ENCODE results near the gene DCAF15. TPM values are rescaled to one million over a fixed set of nuclear protein-coding genes. Genes with fewer than 3 reads are reported as not detected.

Gene DCAF15
- total and polyA plus RNA-seq, 2 donors (not counting 3 experiments of a cell fraction or from before 2014, with no cell fraction given): 41.9 to 42.4 TPM

GRCh38 chr19:13980340-13980739 is 28.0 kb downstream of the DCAF15 start:
- Histone ChIP-seq H2AFZ (ENCODE audit: low read depth, low read length) (no peak overlapping the region), H4K20me1 (replicated peaks; ENCODE audit: control insufficient read depth, extremely low read depth, insufficient read depth, low read length) (no peaks in the 10 kb centered on the region), H3K79me2 (ENCODE audit: control insufficient read depth, insufficient read depth, low read length) (no peaks in the 10 kb centered on the region), H3K4me2 (ENCODE audit: insufficient read depth, low read length) (no peak overlapping the region), H3K9me1 (replicated peaks; ENCODE audit: control insufficient read depth, extremely low read depth, insufficient read depth, low read length) (no peaks in the 10 kb centered on the region), H3K4me3 (replicated peaks in 1 of 3; ENCODE audit: insufficient read depth in 1 of 3, low read depth in 1 of 3, low read length in 3 of 3) (no peak overlapping the region), H3K4me1 (ENCODE audit: control insufficient read depth, extremely low read depth, insufficient read depth, low read length) (peaks cover 9% of the 10 kb centered on the region), H3K27me3 (ENCODE audit: control insufficient read depth in 2 of 2, insufficient read depth in 2 of 2, low read length in 2 of 2) (no peaks in the 10 kb centered on the region), H3K36me3 (ENCODE audit: control insufficient read depth in 2 of 2, extremely low read depth in 1 of 2, insufficient read depth in 2 of 2, low read length in 2 of 2) (peaks cover 0 to 2% of the 10 kb centered on the region in 2 experiments), H3K27ac (ENCODE audit: insufficient read depth, low read depth, low read length) (no peak overlapping the region), H3K9me3 (replicated peaks; ENCODE audit: control insufficient read depth, insufficient read depth, low read length) (no peaks in the 10 kb centered on the region), H3K9ac (replicated peaks; ENCODE audit: extremely low read depth, insufficient read depth, low read length) (no peak overlapping the region)
- intact Hi-C loops (cut with micrococcal nuclease): no loop called here
- POLR2A ChIA-PET: no interaction called here
- FAIRE-seq (no peak), DNase-seq (ENCODE audit: low read depth, low spot score) (no peak)
- no peak for TF ChIP-seq GATA2 (IDR thresholded peaks at IDR 0.05; ENCODE audit: insufficient read depth, insufficient read length, low read depth, low read length)
- TF ChIP-seq POLR2A (IDR thresholded peaks at IDR 0.05; ENCODE audit: low read depth, low read length): no peak
- no peak for TF ChIP-seq EZH2 (IDR thresholded peaks at IDR 0.05; ENCODE audit: borderline replicate concordance, low read depth, low read length, severe bottlenecking)
- TF ChIP-seq MAX (IDR thresholded peaks at IDR 0.05; ENCODE audit: insufficient read depth, insufficient read length): no peak
- TF ChIP-seq POLR2AphosphoS5 (IDR thresholded peaks at IDR 0.05; ENCODE audit: insufficient read depth, low read depth, low read length): no peak
- TF ChIP-seq CTCF (IDR thresholded peaks at IDR 0.05; ENCODE audit: extremely low read depth in 1 of 2, insufficient read depth in 1 of 2, low read depth in 1 of 2, low read length in 2 of 2): no peak
- TF ChIP-seq FOS (IDR thresholded peaks at IDR 0.05; ENCODE audit: borderline replicate concordance, insufficient read depth, low read length): no peak
- no TSS peak for BruUV-seq (replicated peaks)
- dilution Hi-C loops (cut with MboI; ENCODE audit: extremely low pct_ligation_motif_present, low sequenced_read_pairs): no loop called here
- CTCF ChIA-PET: interaction anchor here (1.1 kb wide), 1 partner anchor 23 kb away, joined by 4 read pairs; no protein-coding TSS in a partner anchor
